IMR-90 (cell line): ENCODE results near the gene GSG1L. TPM values are rescaled to one million over a fixed set of nuclear protein-coding genes. Genes with fewer than 3 reads are reported as not detected.

Source experiments
- ATAC-seq: fragments of 200-7000 bp; cut with Tn5 transposase; 2 replicates; pipeline ENCODE4 v1.9.1; 2020; ENCODE audit warnings: low read depth, mild to moderate bottlenecking, moderate library complexity
- BruUV-seq: library from RNA; stranded (reverse); fragments of 400-500 nt; replicated peaks from 2 replicates; lab custom pipeline; 2021; lab: Mats Ljungman, UMichigan
- CTCF ChIA-PET: fragments of 300-600 bp; formaldehyde crosslinking; extraction: SDS; loops from one replicate; lab custom pipeline; 2021; ENCODE audit warnings: antibody characterized with exemption; lab: Yijun Ruan, JAX
- POLR2A ChIA-PET: fragments of 300-600 bp; sonication (Branson Sonifier 250); formaldehyde crosslinking; loops from one replicate; lab custom pipeline; 2022; ENCODE audit warnings: antibody characterized with exemption; ENCODE audit not compliant: unreplicated experiment; lab: Charles Lee
- DNase-seq: peaks from one replicate; pipeline ENCODE4 v3.0.0; 2013
- H2AFZ ChIP-seq: replicated peaks from 2 replicates; pipeline ENCODE3; 2013; ENCODE audit warnings: low read length, mild to moderate bottlenecking; ENCODE audit not compliant: poor library complexity
- H2AK5ac ChIP-seq: 2 replicates; pipeline ENCODE4 v1.6.1; 2013; ENCODE audit warnings: low read depth, low read length, inconsistent platforms
- H2AK9ac ChIP-seq: replicated peaks from 2 replicates; pipeline ENCODE3; 2013; ENCODE audit warnings: mild to moderate bottlenecking, low read depth, low read length, moderate library complexity; ENCODE audit not compliant: poor library complexity
- H2BK120ac ChIP-seq: 2 replicates; pipeline ENCODE4 v1.6.1; 2013; ENCODE audit warnings: low read depth, low read length, inconsistent platforms
- H2BK15ac ChIP-seq: 3 replicates; pipeline ENCODE4 v1.6.1; 2013; ENCODE audit warnings: low read depth, low read length, inconsistent platforms
- H2BK20ac ChIP-seq: 2 replicates; pipeline ENCODE4 v1.6.1; 2013; ENCODE audit warnings: low read depth, mild to moderate bottlenecking, inconsistent platforms, low read length, moderate library complexity
- H2BK5ac ChIP-seq: 2 replicates; pipeline ENCODE4 v1.6.1; 2013; ENCODE audit warnings: mild to moderate bottlenecking, low read depth, low read length, inconsistent platforms; ENCODE audit not compliant: poor library complexity, severe bottlenecking
- H3K14ac ChIP-seq: replicated peaks from 2 replicates; pipeline ENCODE4 v1.6.1; 2013; ENCODE audit warnings: low read depth, low read length, inconsistent platforms
- H3K18ac ChIP-seq: 2 replicates; pipeline ENCODE4 v1.6.1; 2013; ENCODE audit warnings: low read depth, low read length, control low read depth
- H3K23ac ChIP-seq: 2 replicates; pipeline ENCODE4 v1.6.1; 2013; ENCODE audit warnings: low read depth, low read length, inconsistent platforms
- H3K27ac ChIP-seq: 2 replicates; pipeline ENCODE4 v1.5.1; 2013; ENCODE audit warnings: mild to moderate bottlenecking, control low read depth, low read length; ENCODE audit not compliant: insufficient read depth
- H3K27me3 ChIP-seq: 2 replicates; pipeline ENCODE4 v1.6.1; 2013; ENCODE audit warnings: low read length; ENCODE audit not compliant: control insufficient read depth, insufficient read depth
- H3K36me3 ChIP-seq: 2 replicates; pipeline ENCODE4 v1.6.1; 2013; ENCODE audit warnings: low read length, mixed read lengths; ENCODE audit not compliant: control insufficient read depth, insufficient read depth
- H3K4ac ChIP-seq: 2 replicates; pipeline ENCODE4 v1.6.1; 2013; ENCODE audit warnings: low read depth, low read length, inconsistent platforms
- H3K4me1 ChIP-seq: 2 replicates; pipeline ENCODE4 v1.6.1; 2013; ENCODE audit warnings: low read length, mixed read lengths; ENCODE audit not compliant: control insufficient read depth, insufficient read depth
- H3K4me2 ChIP-seq: 2 replicates; pipeline ENCODE4 v1.6.1; 2013; ENCODE audit warnings: low read depth, mild to moderate bottlenecking, control low read depth, low read length, moderate library complexity
- H3K4me3 ChIP-seq: 2 replicates; pipeline ENCODE4 v1.5.1; 2013; ENCODE audit warnings: low read depth, mild to moderate bottlenecking, control low read depth, low read length, moderate library complexity; ENCODE audit not compliant: insufficient read depth
- H3K56ac ChIP-seq: 2 replicates; pipeline ENCODE4 v1.6.1; 2013; ENCODE audit warnings: low read length, inconsistent platforms; ENCODE audit not compliant: insufficient read depth; ENCODE audit errors: extremely low read depth
- H3K79me1 ChIP-seq, 2 experiments: 2 replicates each; pipeline ENCODE4 v1.6.1; 2013; ENCODE audit warnings: low read length in 2 of 2, inconsistent platforms in 1 of 2, low read depth in 1 of 2
- H3K9ac ChIP-seq: 2 replicates; pipeline ENCODE4 v1.6.1; 2013; ENCODE audit warnings: low read depth, low read length, control low read depth
- H3K9me1 ChIP-seq: 2 replicates; pipeline ENCODE4 v1.6.1; 2013; ENCODE audit warnings: low read length, inconsistent platforms; ENCODE audit not compliant: insufficient read depth
- H3K9me3 ChIP-seq: 2 replicates; pipeline ENCODE4 v1.6.1; 2013; ENCODE audit warnings: low read length; ENCODE audit not compliant: control insufficient read depth, insufficient read depth
- H4K20me1 ChIP-seq: 2 replicates; pipeline ENCODE4 v1.6.1; 2013; ENCODE audit warnings: low read length, inconsistent platforms; ENCODE audit not compliant: insufficient read depth
- H4K5ac ChIP-seq: 2 replicates; pipeline ENCODE4 v1.6.1; 2013; ENCODE audit warnings: mild to moderate bottlenecking, low read depth, low read length, control low read depth
- H4K8ac ChIP-seq, 2 experiments: 2 replicates each; pipeline ENCODE4 v1.6.1; 2013; ENCODE audit warnings: low read depth in 2 of 2, low read length in 2 of 2, control low read depth in 1 of 2, inconsistent platforms in 1 of 2
- H4K91ac ChIP-seq: 2 replicates; pipeline ENCODE4 v1.6.1; 2013; ENCODE audit warnings: low read depth, low read length, inconsistent platforms; ENCODE audit not compliant: insufficient read depth
- BHLHE40 ChIP-seq: fragments of 150-350 bp; IDR thresholded peaks from 2 replicates; pipeline ENCODE4 v1.6.1; 2016; ENCODE audit warnings: mild to moderate bottlenecking, low read depth, low read length
- CEBPB ChIP-seq: IDR thresholded peaks from 2 replicates; pipeline ENCODE4 v1.6.1; 2012; ENCODE audit warnings: low read depth, low read length, improper control_type of control experiment
- FOS ChIP-seq: fragments of 150-350 bp; IDR thresholded peaks from 2 replicates; pipeline ENCODE4 v1.6.1; 2016; ENCODE audit warnings: low read depth, low read length
- MAFK ChIP-seq: IDR thresholded peaks from 2 replicates; pipeline ENCODE4 v1.6.1; 2012; ENCODE audit warnings: low read depth, low read length, improper control_type of control experiment
- MAZ ChIP-seq: IDR thresholded peaks from 2 replicates; pipeline ENCODE4 v1.6.1; 2012; ENCODE audit warnings: low read depth, mild to moderate bottlenecking, low read length, improper control_type of control experiment, moderate library complexity, borderline replicate concordance
- MXI1 ChIP-seq: IDR thresholded peaks from 2 replicates; pipeline ENCODE4 v1.6.1; 2012; ENCODE audit warnings: low read depth, mild to moderate bottlenecking, low read length, moderate library complexity, borderline replicate concordance
- NFE2L2 ChIP-seq: fragments of 150-350 bp; IDR thresholded peaks from 2 replicates; pipeline ENCODE4 v1.6.1; 2016; ENCODE audit warnings: low read depth, mild to moderate bottlenecking, low read length
- POLR2A ChIP-seq: IDR thresholded peaks from 2 replicates; pipeline ENCODE4 v1.6.1; 2012; ENCODE audit warnings: mild to moderate bottlenecking, low read depth, low read length
- RCOR1 ChIP-seq: IDR thresholded peaks from 2 replicates; pipeline ENCODE4 v1.6.1; 2012; ENCODE audit warnings: mild to moderate bottlenecking, low read length, improper control_type of control experiment; ENCODE audit not compliant: insufficient replicate concordance
- RFX5 ChIP-seq: IDR thresholded peaks from 2 replicates; pipeline ENCODE4 v1.8.0; 2012; ENCODE audit warnings: low read depth, mild to moderate bottlenecking, low read length, moderate library complexity
- SMC3 ChIP-seq: fragments of 150-350 bp; IDR thresholded peaks from 2 replicates; pipeline ENCODE4 v1.6.1; 2016; ENCODE audit warnings: low read depth, mild to moderate bottlenecking, antibody characterized with exemption, low read length, moderate library complexity
- WGBS, 2 experiments: methylation state at CpG; one replicate each; pipeline versions ENCODE4 v1.1.5 to v1.1.7; 2013; ENCODE audit warnings: missing lambda C conversion rate in 2 of 2; ENCODE audit not compliant: insufficient read length in 1 of 2; ENCODE audit errors: extremely low coverage in 2 of 2; 5-methylcytosine and 5-hydroxymethylcytosine counted together
- dilution Hi-C: fragments of 300-500 bp; cut with HindIII; formaldehyde crosslinking; loops from one replicate; pipeline ENCODE4 v1.14.3; 2018; ENCODE audit warnings: low sequenced_read_pairs; ENCODE audit not compliant: unreplicated experiment
- in situ Hi-C: fragments of 300-500 bp; cut with MboI; formaldehyde crosslinking; loops from 3 replicates; pipeline ENCODE4 v1.14.3; 2019; ENCODE audit warnings: low sequenced_read_pairs, inconsistent platforms, mixed read lengths
- intact Hi-C: fragments of 100-400 bp; cut with micrococcal nuclease; formaldehyde crosslinking; loops from 2 replicates; pipeline ENCODE4 v1.10.0; 2022
- polyA plus RNA-seq, 3 experiments: library from polyadenylated mRNA; depleted of rRNA; stranded (reverse); fragments of >200 nt; gene quantifications; 2 replicates each; pipeline ENCODE4 v1.2.3, GENCODE V29; 2012; ENCODE audit warnings: low replicate concordance in 1 of 3
- total RNA-seq: library from RNA; depleted of rRNA; stranded (reverse); fragments of >200 nt; gene quantifications from 2 replicates; pipeline ENCODE4 v1.2.3, GENCODE V29; 2012
- TF ChIP-seq, protein P1 (sequence below): fragments of 150-350 bp; IDR thresholded peaks from 2 replicates; pipeline ENCODE4 v1.6.1; 2016; ENCODE audit warnings: low read depth, mild to moderate bottlenecking, low read length, moderate library complexity, borderline replicate concordance
- TF ChIP-seq, protein P2 (sequence below): conservative IDR thresholded peaks from 2 replicates; pipeline ENCODE4 v1.5.1; 2012; ENCODE audit warnings: mild to moderate bottlenecking, low read depth, low read length, improper control_type of control experiment
- TF ChIP-seq, protein P3 (sequence below): fragments of 150-350 bp; IDR thresholded peaks from 2 replicates; pipeline ENCODE4 v1.6.1; 2017; ENCODE audit warnings: mild to moderate bottlenecking, antibody characterized with exemption, low read length, low read depth

GSG1L gene
- total and polyA plus RNA-seq, 2 of the 4 experiments (the other 2 are of a cell fraction) = not detected

DNA sequence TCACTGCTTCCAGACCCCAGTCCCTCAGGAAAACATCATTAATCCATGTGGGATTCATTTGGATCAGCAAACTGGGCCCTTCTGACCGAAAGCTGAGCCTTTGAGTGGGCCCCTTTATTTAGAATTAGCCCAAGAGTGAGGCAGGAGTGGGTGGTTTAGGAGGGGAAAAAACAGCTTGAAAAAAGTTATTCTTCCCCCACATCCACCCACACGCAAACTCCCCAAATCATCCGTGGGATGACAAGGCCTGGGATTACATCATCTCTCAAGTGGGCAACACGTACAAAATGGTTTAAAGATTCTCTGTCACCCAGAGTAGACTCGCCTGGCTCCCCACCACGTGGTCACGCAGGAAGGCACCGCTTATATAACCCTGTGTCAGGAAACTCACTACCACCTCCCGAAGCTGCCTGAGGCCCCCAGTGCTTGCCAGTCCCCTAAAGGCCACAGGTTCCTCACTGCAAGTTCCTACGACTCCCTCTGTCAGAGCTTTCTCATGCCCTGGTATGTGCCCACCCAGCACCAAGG, 27.6 kb downstream of the GSG1L start:
- no peaks in the 10 kb centered on the region for H3K4me1 ChIP-seq
- BruUV-seq = no TSS peak
- no peak overlapping the region for H2AK5ac ChIP-seq
- peaks cover 18% of the 10 kb centered on the region for H3K27me3 ChIP-seq
- ATAC-seq (no peak), DNase-seq (no peak)
- no peaks in the 10 kb centered on the region for H3K9me1 ChIP-seq
- dilution Hi-C loops (no loop called here), intact Hi-C loops (no loop called here), in situ Hi-C loops (no loop called here)
- H4K8ac ChIP-seq = no peak overlapping the region
- H4K91ac ChIP-seq = no peak overlapping the region
- no peak overlapping the region for H3K18ac ChIP-seq
- no peak overlapping the region for H2BK120ac ChIP-seq
- H3K27ac ChIP-seq = no peak overlapping the region
- no peak overlapping the region for H3K4me2 ChIP-seq
- H3K4ac ChIP-seq = no peak overlapping the region
- no peaks in the 10 kb centered on the region for H3K79me1 ChIP-seq
- H2BK15ac ChIP-seq = no peak overlapping the region
- TF ChIP-seq, protein P1, sequence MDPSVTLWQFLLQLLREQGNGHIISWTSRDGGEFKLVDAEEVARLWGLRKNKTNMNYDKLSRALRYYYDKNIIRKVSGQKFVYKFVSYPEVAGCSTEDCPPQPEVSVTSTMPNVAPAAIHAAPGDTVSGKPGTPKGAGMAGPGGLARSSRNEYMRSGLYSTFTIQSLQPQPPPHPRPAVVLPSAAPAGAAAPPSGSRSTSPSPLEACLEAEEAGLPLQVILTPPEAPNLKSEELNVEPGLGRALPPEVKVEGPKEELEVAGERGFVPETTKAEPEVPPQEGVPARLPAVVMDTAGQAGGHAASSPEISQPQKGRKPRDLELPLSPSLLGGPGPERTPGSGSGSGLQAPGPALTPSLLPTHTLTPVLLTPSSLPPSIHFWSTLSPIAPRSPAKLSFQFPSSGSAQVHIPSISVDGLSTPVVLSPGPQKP = no peak
- TF ChIP-seq MAFK (no peak), BHLHE40 (no peak), MAZ (no peak), MXI1 (no peak), CEBPB (no peak), POLR2A (no peak), NFE2L2 (no peak), SMC3 (no peak), RCOR1 (no peak), FOS (no peak), RFX5 (no peak)
- TF ChIP-seq, protein P2, sequence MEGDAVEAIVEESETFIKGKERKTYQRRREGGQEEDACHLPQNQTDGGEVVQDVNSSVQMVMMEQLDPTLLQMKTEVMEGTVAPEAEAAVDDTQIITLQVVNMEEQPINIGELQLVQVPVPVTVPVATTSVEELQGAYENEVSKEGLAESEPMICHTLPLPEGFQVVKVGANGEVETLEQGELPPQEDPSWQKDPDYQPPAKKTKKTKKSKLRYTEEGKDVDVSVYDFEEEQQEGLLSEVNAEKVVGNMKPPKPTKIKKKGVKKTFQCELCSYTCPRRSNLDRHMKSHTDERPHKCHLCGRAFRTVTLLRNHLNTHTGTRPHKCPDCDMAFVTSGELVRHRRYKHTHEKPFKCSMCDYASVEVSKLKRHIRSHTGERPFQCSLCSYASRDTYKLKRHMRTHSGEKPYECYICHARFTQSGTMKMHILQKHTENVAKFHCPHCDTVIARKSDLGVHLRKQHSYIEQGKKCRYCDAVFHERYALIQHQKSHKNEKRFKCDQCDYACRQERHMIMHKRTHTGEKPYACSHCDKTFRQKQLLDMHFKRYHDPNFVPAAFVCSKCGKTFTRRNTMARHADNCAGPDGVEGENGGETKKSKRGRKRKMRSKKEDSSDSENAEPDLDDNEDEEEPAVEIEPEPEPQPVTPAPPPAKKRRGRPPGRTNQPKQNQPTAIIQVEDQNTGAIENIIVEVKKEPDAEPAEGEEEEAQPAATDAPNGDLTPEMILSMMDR = no peak
- TF ChIP-seq, protein P3, sequence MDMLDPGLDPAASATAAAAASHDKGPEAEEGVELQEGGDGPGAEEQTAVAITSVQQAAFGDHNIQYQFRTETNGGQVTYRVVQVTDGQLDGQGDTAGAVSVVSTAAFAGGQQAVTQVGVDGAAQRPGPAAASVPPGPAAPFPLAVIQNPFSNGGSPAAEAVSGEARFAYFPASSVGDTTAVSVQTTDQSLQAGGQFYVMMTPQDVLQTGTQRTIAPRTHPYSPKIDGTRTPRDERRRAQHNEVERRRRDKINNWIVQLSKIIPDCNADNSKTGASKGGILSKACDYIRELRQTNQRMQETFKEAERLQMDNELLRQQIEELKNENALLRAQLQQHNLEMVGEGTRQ = no peak
- no CpG with 5 or more reads among the region's 10 CpGs for whole genome bisulfite sequencing, 2 experiments
- H3K23ac ChIP-seq = no peak overlapping the region
- H3K14ac ChIP-seq = no peak overlapping the region
- no peak overlapping the region for H2BK20ac ChIP-seq
- H4K5ac ChIP-seq = no peak overlapping the region
- no peak overlapping the region for H2AK9ac ChIP-seq
- H3K9me3 ChIP-seq = no peaks in the 10 kb centered on the region
- POLR2A ChIA-PET = no interaction called here
- CTCF ChIA-PET = no interaction called here
- H3K4me3 ChIP-seq = no peak overlapping the region
- H3K36me3 ChIP-seq = no peaks in the 10 kb centered on the region
- no peak overlapping the region for H3K9ac ChIP-seq
- no peaks in the 10 kb centered on the region for H4K20me1 ChIP-seq
- no peak overlapping the region for H2AFZ ChIP-seq
- no peak overlapping the region for H2BK5ac ChIP-seq
- H3K56ac ChIP-seq = no peak overlapping the region
